Aorta (tissue), 5 donors: ENCODE measurements around the gene BNIP3. TPM values are rescaled to one million over a fixed set of nuclear protein-coding genes. Genes with fewer than 3 reads are reported as not detected.

Experiments
- ATAC-seq: fragments of 200-7000 bp; cut with Tn5 transposase; one replicate; pipeline ENCODE4 v1.9.1; 2022; ENCODE audit warnings: moderate library complexity; ENCODE audit not compliant: low FRiP score
- DNase-seq, 2 donors: peaks; one replicate each; pipeline ENCODE4 v3.0.0-alpha.2; 2020
- H3K27ac ChIP-seq, 2 donors: one replicate each; pipeline ENCODE4 v1.5.1; 2013; ENCODE audit warnings: low read length in 2 of 2, mild to moderate bottlenecking in 2 of 2, moderate library complexity in 2 of 2, control low read depth in 1 of 2, inconsistent platforms in 1 of 2, low read depth in 1 of 2
- H3K27me3 ChIP-seq, 2 donors: one replicate each; pipeline ENCODE4 v1.6.1; 2013; ENCODE audit warnings: control low read depth in 1 of 2, low read length in 1 of 2, mild to moderate bottlenecking in 1 of 2, moderate library complexity in 1 of 2; ENCODE audit not compliant: insufficient read depth in 2 of 2, control insufficient read depth in 1 of 2
- H3K36me3 ChIP-seq, 2 donors: one replicate each; pipeline ENCODE4 v1.6.1; 2013; ENCODE audit warnings: control low read depth in 1 of 2, low read length in 1 of 2, mild to moderate bottlenecking in 1 of 2; ENCODE audit not compliant: insufficient read depth in 2 of 2, control insufficient read depth in 1 of 2
- H3K4me1 ChIP-seq, 2 donors: one replicate each; pipeline ENCODE4 v1.6.1; 2013; ENCODE audit warnings: low read length in 2 of 2, control low read depth in 1 of 2, mild to moderate bottlenecking in 1 of 2, moderate library complexity in 1 of 2; ENCODE audit not compliant: insufficient read depth in 2 of 2, control insufficient read depth in 1 of 2
- H3K4me3 ChIP-seq, 2 donors: one replicate each; pipeline ENCODE4 v1.5.1; 2013; ENCODE audit warnings: low read length in 2 of 2, control low read depth in 1 of 2, mild to moderate bottlenecking in 1 of 2
- H3K9me3 ChIP-seq: one replicate; pipeline ENCODE4 v1.6.1; 2013; ENCODE audit warnings: mild to moderate bottlenecking, low read length; ENCODE audit not compliant: control insufficient read depth
- WGBS, 2 donors: extraction: QIAGEN DNeasy Blood & Tissue Kit; methylation state at CpG; one replicate each; pipeline ENCODE4 v1.1.7; 2013; 5-methylcytosine and 5-hydroxymethylcytosine counted together
- intact Hi-C, 2 donors: fragments of 100-400 bp; cut with DNase I; formaldehyde crosslinking; loops; one replicate each; pipeline versions ENCODE4 v1.14.2 to v1.15.0; 2022
- polyA plus RNA-seq, 2 donors: library from polyadenylated mRNA; stranded (reverse); fragments of 200-250 nt; gene quantifications; one replicate each; pipeline ENCODE4 v1.2.3, GENCODE V29; 2013
- total RNA-seq, 2 donors: library from RNA; stranded (reverse); fragmentation: NEBNext Ultra II Directional; extraction: Animal tissue kit (Norgen Biotek cat#: 25700); gene quantifications; one replicate each; pipeline ENCODE4 v1.2.1, GENCODE V29; 2021
- donor health status: healthy with polysubstance abuse.
- donor health status: Bipolar disorder and iron deficiency.
- donor health status: DM: no; HTN: no; CAD: no.
- donor health status: DM: no; HTN: no; CAD: no.
- donor health status: DM: yes; HTN: yes; CAD: no.

Gene BNIP3
- total and polyA plus RNA-seq, 4 donors: 17.3 to 32.7 (median 24.9) TPM

- intact Hi-C loops: loop anchor here in 1 of 2 donors (1.0 to 5.0 kb wide), 2 partner anchors 36 to 45 kb away; partner anchors contain the start of genes BNIP3 and PPP2R2D
- Histone ChIP-seq H3K9me3 (no peaks in the 10 kb centered on the region), H3K36me3 (no peaks in the 10 kb centered on the region), H3K4me3 (no peak overlapping the region), H3K4me1 (peaks cover 0 to 5% of the 10 kb centered on the region in 2 donors), H3K27ac (peak overlapping the region; percentile 50 to 96), H3K27me3 (no peaks in the 10 kb centered on the region)
- 5 to 8% methylated on average over 14 of the region's 14 CpGs for WGBS, 2 donors
- ATAC-seq (no peak), DNase-seq (peak in 1 of 2 donors; percentile 75)
Measured at GRCh38 chr10:131946321-131946751, 35.4 kb downstream of the BNIP3 start.

- H3K36me3 ChIP-seq: no peaks in the 10 kb centered on the region
- no peak for ATAC-seq
Measured at GRCh38 chr10:131944976-131945695, 36.6 kb downstream of the BNIP3 start.

GRCh38 chr10:131944412-131944811 is 37.3 kb downstream of the BNIP3 start:
- no peaks in the 10 kb centered on the region for H3K27me3 ChIP-seq
- intact Hi-C loops: no loop called here
- H3K27ac ChIP-seq: no peak overlapping the region
- H3K4me1 ChIP-seq: peaks cover 0 to 5% of the 10 kb centered on the region in 2 donors
- H3K36me3 ChIP-seq: peaks cover 0 to 2% of the 10 kb centered on the region in 2 donors
- no peak for DNase-seq
- no peak overlapping the region for H3K4me3 ChIP-seq
- no peak for ATAC-seq
- H3K9me3 ChIP-seq: no peaks in the 10 kb centered on the region
- 95 to 97% methylated on average over 4 of the region's 4 CpGs for WGBS, 2 donors

More at GRCh38 chr10:131944976-131945695, 36.6 kb downstream of the BNIP3 start:
- Histone ChIP-seq H3K9me3 (no peaks in the 10 kb centered on the region), H3K27ac (peak overlapping the region in 1 of 2 donors; percentile 96), H3K27me3 (no peaks in the 10 kb centered on the region), H3K4me3 (no peak overlapping the region), H3K4me1 (peaks cover 0 to 5% of the 10 kb centered on the region in 2 donors)
- WGBS, 2 donors: 97 to 98% methylated on average over 28 of the region's 28 CpGs
- DNase-seq: peak in 1 of 2 donors; percentile 49
- intact Hi-C loops: loop anchor here in 1 of 2 donors (5.0 kb wide), 1 partner anchor 37 kb away; the partner anchor contains the start of gene BNIP3

- ATAC-seq: no peak
- Histone ChIP-seq H3K36me3 (peaks cover 0 to 5% of the 10 kb centered on the region in 2 donors), H3K4me3 (no peak overlapping the region), H3K27ac (no peak overlapping the region), H3K9me3 (no peaks in the 10 kb centered on the region), H3K4me1 (peaks cover 0 to 5% of the 10 kb centered on the region in 2 donors), H3K27me3 (no peaks in the 10 kb centered on the region)
- WGBS, 2 donors: 81 to 83% methylated on average over 11 of the region's 11 CpGs
- intact Hi-C loops: no loop called here
- peak in 1 of 2 donors; percentile 36 for DNase-seq
Measured at GRCh38 chr10:131943021-131943814, 38.5 kb downstream of the BNIP3 start.

GRCh38 chr10:131942455-131942854 is 39.3 kb downstream of the BNIP3 start:
- H3K4me3 ChIP-seq: no peak overlapping the region
- DNase-seq (no peak), ATAC-seq (no peak)
- H3K9me3 ChIP-seq: no peaks in the 10 kb centered on the region
- H3K27me3 ChIP-seq: no peaks in the 10 kb centered on the region
- intact Hi-C loops: no loop called here
- H3K27ac ChIP-seq: no peak overlapping the region
- H3K4me1 ChIP-seq: peaks cover 0 to 5% of the 10 kb centered on the region in 2 donors
- WGBS, 2 donors: 96 to 100% methylated on average over 1 of the region's 1 CpG
- peaks cover 0 to 8% of the 10 kb centered on the region in 2 donors for H3K36me3 ChIP-seq

GRCh38 chr10:131938681-131939080 is 43.0 kb downstream of the BNIP3 start:
- peaks cover 0 to 8% of the 10 kb centered on the region in 2 donors for H3K36me3 ChIP-seq
- no peaks in the 10 kb centered on the region for H3K27me3 ChIP-seq
- H3K4me1 ChIP-seq: no peaks in the 10 kb centered on the region
- ATAC-seq: no peak
- no peak overlapping the region for H3K4me3 ChIP-seq
- intact Hi-C loops: no loop called here
- peak in 1 of 2 donors; percentile 21 for DNase-seq
- H3K9me3 ChIP-seq: no peaks in the 10 kb centered on the region
- H3K27ac ChIP-seq: no peak overlapping the region
- WGBS, 2 donors: 96 to 97% methylated on average over 10 of the region's 10 CpGs

GRCh38 chr10:131937836-131938235 is 43.9 kb downstream of the BNIP3 start:
- DNase-seq (peak in 1 of 2 donors; percentile 51), ATAC-seq (no peak)
- Histone ChIP-seq H3K4me1 (no peaks in the 10 kb centered on the region), H3K36me3 (peaks cover 0 to 8% of the 10 kb centered on the region in 2 donors), H3K4me3 (no peak overlapping the region), H3K27me3 (no peaks in the 10 kb centered on the region), H3K9me3 (no peaks in the 10 kb centered on the region), H3K27ac (no peak overlapping the region)
- intact Hi-C loops: no loop called here
- 91% methylated on average over 20 of the region's 20 CpGs for WGBS, 2 donors

- ATAC-seq (no peak), DNase-seq (no peak)
- no peak overlapping the region for H3K4me3 ChIP-seq
- H3K4me1 ChIP-seq: no peaks in the 10 kb centered on the region
- no peaks in the 10 kb centered on the region for H3K9me3 ChIP-seq
- H3K27me3 ChIP-seq: no peaks in the 10 kb centered on the region
- no peak overlapping the region for H3K27ac ChIP-seq
- 95% methylated on average over 18 of the region's 18 CpGs for WGBS, 2 donors
- intact Hi-C loops: no loop called here
- H3K36me3 ChIP-seq: peaks cover 0 to 8% of the 10 kb centered on the region in 2 donors
Measured at GRCh38 chr10:131936736-131937135, 45.0 kb downstream of the BNIP3 start.
